PFSK-1 (cell line): ENCODE results near the gene TSPAN18.

ENCODE experiments used
- FOXP2 ChIP-seq: optimal IDR thresholded peaks from 2 replicates; pipeline ENCODE3; 2011; ENCODE audit warnings: borderline replicate concordance, control low read depth, inconsistent platforms; ENCODE audit not compliant: insufficient read depth; ENCODE audit errors: extremely low read length, extremely low read depth
- POLR2AphosphoS5 ChIP-seq: IDR thresholded peaks from 2 replicates; pipeline ENCODE4 v1.6.1; 2012; ENCODE audit warnings: low read depth, mild to moderate bottlenecking, control low read depth, low read length, moderate library complexity
- SIN3A ChIP-seq: IDR thresholded peaks from 2 replicates; pipeline ENCODE4 v1.6.1; 2012; ENCODE audit warnings: mild to moderate bottlenecking, low read length, moderate library complexity, borderline replicate concordance; ENCODE audit not compliant: insufficient read depth
- TAF1 ChIP-seq: IDR thresholded peaks from 2 replicates; pipeline ENCODE4 v1.6.1; 2012; ENCODE audit warnings: low read length, control low read depth, borderline replicate concordance; ENCODE audit not compliant: insufficient read depth
- TF ChIP-seq, protein P1 (sequence below), 2 experiments: IDR thresholded peaks; 2 replicates each; pipeline versions ENCODE4 v1.6.1 to v1.8.0; 2011 to 2012; ENCODE audit warnings: low read depth in 2 of 2, low read length in 2 of 2, control low read depth in 1 of 2, inconsistent platforms in 1 of 2, mild to moderate bottlenecking in 1 of 2, moderate library complexity in 1 of 2; ENCODE audit not compliant: insufficient read depth in 1 of 2

Gene TSPAN18

DNA sequence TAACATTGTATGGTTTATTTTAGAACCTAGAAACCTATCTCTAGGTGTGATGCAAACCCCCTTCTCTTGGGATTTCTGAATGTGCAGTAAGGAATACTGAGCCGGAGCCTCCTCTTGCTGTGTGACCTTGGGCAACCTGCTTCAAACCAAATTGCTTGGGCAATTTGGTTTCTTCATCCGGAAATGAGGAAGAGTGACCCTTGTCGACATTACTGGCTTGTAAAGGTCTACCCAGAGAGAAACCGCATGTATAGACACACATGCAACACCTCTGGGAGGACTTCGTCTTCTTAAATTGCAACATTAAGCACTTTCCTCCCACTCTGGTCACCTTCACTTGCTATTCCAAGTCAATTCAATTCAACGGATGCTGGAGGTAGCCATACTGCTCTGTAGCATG lies 243.5 kb downstream of the TSPAN18 start:
- TF ChIP-seq, protein P1, sequence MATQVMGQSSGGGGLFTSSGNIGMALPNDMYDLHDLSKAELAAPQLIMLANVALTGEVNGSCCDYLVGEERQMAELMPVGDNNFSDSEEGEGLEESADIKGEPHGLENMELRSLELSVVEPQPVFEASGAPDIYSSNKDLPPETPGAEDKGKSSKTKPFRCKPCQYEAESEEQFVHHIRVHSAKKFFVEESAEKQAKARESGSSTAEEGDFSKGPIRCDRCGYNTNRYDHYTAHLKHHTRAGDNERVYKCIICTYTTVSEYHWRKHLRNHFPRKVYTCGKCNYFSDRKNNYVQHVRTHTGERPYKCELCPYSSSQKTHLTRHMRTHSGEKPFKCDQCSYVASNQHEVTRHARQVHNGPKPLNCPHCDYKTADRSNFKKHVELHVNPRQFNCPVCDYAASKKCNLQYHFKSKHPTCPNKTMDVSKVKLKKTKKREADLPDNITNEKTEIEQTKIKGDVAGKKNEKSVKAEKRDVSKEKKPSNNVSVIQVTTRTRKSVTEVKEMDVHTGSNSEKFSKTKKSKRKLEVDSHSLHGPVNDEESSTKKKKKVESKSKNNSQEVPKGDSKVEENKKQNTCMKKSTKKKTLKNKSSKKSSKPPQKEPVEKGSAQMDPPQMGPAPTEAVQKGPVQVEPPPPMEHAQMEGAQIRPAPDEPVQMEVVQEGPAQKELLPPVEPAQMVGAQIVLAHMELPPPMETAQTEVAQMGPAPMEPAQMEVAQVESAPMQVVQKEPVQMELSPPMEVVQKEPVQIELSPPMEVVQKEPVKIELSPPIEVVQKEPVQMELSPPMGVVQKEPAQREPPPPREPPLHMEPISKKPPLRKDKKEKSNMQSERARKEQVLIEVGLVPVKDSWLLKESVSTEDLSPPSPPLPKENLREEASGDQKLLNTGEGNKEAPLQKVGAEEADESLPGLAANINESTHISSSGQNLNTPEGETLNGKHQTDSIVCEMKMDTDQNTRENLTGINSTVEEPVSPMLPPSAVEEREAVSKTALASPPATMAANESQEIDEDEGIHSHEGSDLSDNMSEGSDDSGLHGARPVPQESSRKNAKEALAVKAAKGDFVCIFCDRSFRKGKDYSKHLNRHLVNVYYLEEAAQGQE (IDR thresholded peaks at IDR 0.05; ENCODE audit: insufficient read depth in 1 of 2, low read depth in 2 of 2, low read length in 2 of 2), result no peak
- TF ChIP-seq SIN3A, result no peak
- TF ChIP-seq FOXP2, result no peak
- TF ChIP-seq POLR2AphosphoS5, result no peak
- TF ChIP-seq TAF1, result no peak

DNA sequence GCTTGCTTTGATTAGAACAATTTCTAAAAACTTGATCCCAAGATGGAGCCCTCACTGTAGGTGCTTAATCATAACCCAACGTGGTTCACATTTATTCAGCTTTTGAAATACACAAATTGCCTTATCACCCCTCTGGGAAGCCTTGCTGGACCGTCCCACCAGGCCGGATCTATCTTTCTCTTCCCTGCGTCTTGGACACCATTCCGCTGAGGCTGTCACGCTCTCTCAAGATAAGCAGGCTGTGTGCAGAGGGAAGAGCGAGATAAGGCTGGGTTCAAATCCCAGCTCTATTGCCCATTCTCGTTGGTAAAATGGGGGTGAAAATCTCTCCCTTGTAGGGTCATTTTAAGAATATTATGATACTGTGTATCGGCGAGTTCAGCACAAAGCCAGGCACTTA lies 244.4 kb downstream of the TSPAN18 start:
- TF ChIP-seq, protein P1 (IDR thresholded peaks at IDR 0.05; ENCODE audit: insufficient read depth in 1 of 2, low read depth in 2 of 2, low read length in 2 of 2), result no peak
- no peak for TF ChIP-seq TAF1
- no peak for TF ChIP-seq FOXP2
- TF ChIP-seq SIN3A, result no peak
- no peak for TF ChIP-seq POLR2AphosphoS5

DNA sequence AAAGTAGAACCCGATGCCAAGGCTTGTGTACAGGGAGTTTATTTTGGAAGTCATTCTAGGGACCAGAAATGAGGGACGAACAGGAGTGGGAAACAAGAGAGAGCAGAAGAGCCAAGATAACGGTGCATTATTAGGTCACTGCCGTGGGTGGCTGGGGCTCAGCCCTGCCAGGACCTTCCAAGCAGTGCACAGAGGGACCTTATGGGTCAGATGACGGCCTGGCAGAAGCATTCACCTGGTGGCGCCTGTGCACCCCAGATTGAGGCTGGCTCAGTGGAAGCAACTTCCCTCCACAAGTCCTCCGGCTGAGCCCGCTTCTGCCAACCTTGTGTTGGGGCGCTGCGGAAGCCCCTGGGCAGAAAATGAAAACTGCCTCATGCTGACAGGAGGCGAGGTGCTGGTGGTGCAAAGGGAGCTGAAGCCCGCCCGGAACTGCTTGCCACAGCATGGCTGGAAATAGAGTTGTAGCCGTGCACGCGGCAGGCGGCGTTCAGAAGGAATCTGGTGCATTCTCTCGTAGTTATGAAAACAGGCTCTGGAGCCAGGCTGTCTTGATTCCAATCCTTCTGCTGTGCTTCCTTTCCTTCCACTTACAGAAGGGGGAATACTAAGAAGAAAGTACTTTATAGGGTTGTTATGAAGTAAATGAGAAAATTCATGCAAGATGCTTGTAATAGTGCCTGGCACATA lies 246.1 kb downstream of the TSPAN18 start:
- no peak for TF ChIP-seq TAF1
- no peak for TF ChIP-seq POLR2AphosphoS5
- TF ChIP-seq, protein P1 (IDR thresholded peaks at IDR 0.05; ENCODE audit: insufficient read depth in 1 of 2, low read depth in 2 of 2, low read length in 2 of 2), result no peak
- TF ChIP-seq SIN3A, result no peak
- no peak for TF ChIP-seq FOXP2

DNA sequence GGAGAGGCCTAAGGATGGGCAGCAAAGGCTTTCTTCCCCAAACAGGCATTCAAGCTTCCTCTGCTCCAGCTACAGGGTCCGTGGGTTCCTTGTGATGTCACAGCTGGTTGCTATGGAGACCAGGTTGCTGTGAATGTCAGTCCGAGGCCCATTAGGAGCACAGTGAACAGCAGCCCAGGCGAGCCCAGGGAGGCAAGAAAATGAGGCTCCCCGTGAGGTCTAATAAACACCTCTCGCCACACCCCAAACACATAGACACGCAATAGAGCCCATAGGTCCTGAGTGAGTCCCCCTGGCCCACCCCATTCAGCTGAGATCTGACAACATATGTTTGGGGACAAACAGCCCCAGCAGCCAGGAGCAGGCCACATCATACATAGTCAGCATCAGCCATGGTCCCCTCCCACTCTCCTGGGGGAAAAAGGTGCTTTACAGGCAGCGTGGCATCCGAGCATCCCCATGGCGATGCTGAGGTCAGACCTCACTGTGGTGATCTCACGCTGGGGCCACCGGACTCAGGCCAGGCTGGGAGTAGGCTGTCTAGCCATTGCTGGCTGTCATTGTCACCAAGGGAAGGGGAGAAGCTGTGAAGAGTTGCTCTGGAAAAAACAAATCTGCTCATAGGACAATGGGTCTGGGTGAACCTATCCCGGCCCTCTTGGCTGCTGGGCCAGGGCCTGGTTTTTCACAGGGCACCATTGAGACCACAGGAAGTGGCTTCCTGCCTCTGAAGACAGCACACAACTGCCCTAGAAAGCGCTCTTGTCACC lies 247.1 kb downstream of the TSPAN18 start:
- TF ChIP-seq, protein P1 (IDR thresholded peaks at IDR 0.05; ENCODE audit: insufficient read depth in 1 of 2, low read depth in 2 of 2, low read length in 2 of 2), result no peak
- TF ChIP-seq FOXP2, result no peak
- no peak for TF ChIP-seq TAF1
- no peak for TF ChIP-seq POLR2AphosphoS5
- TF ChIP-seq SIN3A, result no peak
